Subcutaneous abdominal adipose tissue (tissue), 5 donors: ENCODE results near the gene SLC1A1.
"Not testable (repeated sequence)": the region's sequence is repeated elsewhere in the genome, so short reads cannot be mapped to it uniquely, and the experiment has no call there.

ENCODE experiments used
- H3K27ac ChIP-seq: one replicate; pipeline ENCODE4 v1.7.0; 2013; ENCODE audit warnings: low read depth, mild to moderate bottlenecking, inconsistent platforms, low read length, moderate library complexity
- H3K27me3 ChIP-seq, 5 donors: one replicate each; pipeline ENCODE4 v1.7.0; 2013; ENCODE audit warnings: low read length in 5 of 5, inconsistent platforms in 1 of 5; ENCODE audit not compliant: control insufficient read depth in 5 of 5, insufficient read depth in 4 of 5
- H3K36me3 ChIP-seq, 5 donors: one replicate each; pipeline ENCODE4 v1.7.0; 2013; ENCODE audit warnings: low read length in 5 of 5; ENCODE audit not compliant: control insufficient read depth in 5 of 5, insufficient read depth in 5 of 5
- H3K4me1 ChIP-seq, 5 donors: one replicate each; pipeline ENCODE4 v1.7.0; 2013; ENCODE audit warnings: low read length in 5 of 5, mild to moderate bottlenecking in 3 of 5, moderate library complexity in 1 of 5; ENCODE audit not compliant: control insufficient read depth in 5 of 5, insufficient read depth in 5 of 5
- H3K4me3 ChIP-seq, 5 donors: one replicate each; pipeline ENCODE4 v1.7.0; 2013; ENCODE audit warnings: low read length in 5 of 5, low read depth in 1 of 5
- H3K9ac ChIP-seq, 5 donors: one replicate each; pipeline ENCODE4 v1.7.0; 2013; ENCODE audit warnings: low read length in 5 of 5, mild to moderate bottlenecking in 4 of 5, moderate library complexity in 3 of 5
- H3K9me3 ChIP-seq, 5 donors: one replicate each; pipeline ENCODE4 v1.7.0; 2013; ENCODE audit warnings: low read length in 5 of 5; ENCODE audit not compliant: control insufficient read depth in 5 of 5
- donor health status: healthy.
- donor health status: healthy.
- donor health status: healthy.
- donor health status: healthy.
- donor health status: healthy.

SLC1A1 gene

DNA sequence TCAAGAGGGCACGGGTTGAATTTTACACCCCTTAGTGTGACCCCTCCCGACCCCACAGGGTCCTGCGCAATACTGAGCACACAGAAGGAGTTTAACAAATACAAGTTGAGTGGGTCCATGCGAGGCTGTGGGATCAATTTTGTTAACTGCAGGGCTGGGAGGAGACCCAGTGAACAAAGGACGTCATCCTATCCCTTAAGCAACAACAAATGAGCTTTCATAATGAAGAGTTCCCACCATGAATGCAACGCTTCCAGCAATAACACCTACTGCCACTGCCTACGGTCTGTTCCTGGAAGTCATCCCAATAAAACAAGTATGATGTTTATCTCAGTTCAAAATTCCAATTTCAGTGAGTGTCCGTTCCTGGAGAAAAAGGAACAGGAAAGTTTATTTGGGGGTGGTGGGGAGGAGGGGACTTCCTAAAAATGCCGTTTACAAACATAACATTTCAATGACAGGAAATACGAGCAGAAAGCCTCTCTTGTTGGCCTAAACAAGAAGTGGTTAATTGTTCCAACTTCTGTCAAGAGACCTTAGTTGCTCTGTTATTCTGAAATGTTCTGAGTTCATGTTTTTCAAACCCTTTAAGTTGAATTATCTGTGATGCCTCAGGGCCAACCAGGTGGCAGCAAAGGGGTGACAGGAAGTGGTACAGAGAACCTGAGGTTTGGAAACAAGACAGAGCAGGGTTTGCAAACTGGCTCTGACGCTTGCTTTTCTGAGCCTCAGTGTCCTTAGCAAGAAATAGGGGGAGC is 106.1 kb downstream of the SLC1A1 start:
- Histone ChIP-seq H3K27ac (peak overlapping the region; percentile 32), H3K9ac (peak overlapping the region in 1 of 5 donors; percentile 12), H3K4me1 (peaks cover 0 to 15% (median under 1%) of the 10 kb centered on the region in 5 donors), H3K9me3 (peaks cover 0 to 3% (median 0%) of the 10 kb centered on the region in 5 donors), H3K27me3 (no peaks in the 10 kb centered on the region), H3K36me3 (no peaks in the 10 kb centered on the region), H3K4me3 (peak overlapping the region in 1 of 5 donors; percentile 7)

DNA sequence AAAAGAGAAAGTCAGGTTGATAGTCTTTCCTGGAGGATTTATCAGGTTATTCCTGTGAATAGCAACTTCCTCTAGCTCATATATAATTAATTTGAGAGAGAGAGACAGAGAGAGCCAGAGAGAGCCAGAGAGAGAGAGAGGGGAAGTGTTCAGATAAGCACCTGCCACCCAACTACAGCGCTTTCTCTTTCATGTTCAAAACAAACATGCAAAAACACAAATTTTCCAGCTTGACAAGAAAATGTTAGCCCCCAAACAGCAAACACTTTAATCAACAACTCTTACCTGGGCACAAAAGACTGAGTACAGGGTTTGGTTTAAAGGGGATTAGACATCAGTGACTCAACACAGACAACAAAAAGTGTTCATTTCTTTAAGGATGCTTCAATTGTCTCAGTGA is 110.1 kb downstream of the SLC1A1 start:
- H3K4me3 ChIP-seq, result no peak overlapping the region
- H3K27ac ChIP-seq, result no peak overlapping the region
- peaks cover 0 to 3% (median 0%) of the 10 kb centered on the region in 5 donors for H3K9me3 ChIP-seq
- no peak overlapping the region for H3K9ac ChIP-seq
- H3K4me1 ChIP-seq, result peaks cover 0 to 14% (median 0%) of the 10 kb centered on the region in 5 donors
- H3K27me3 ChIP-seq, result no peaks in the 10 kb centered on the region
- H3K36me3 ChIP-seq, result no peaks in the 10 kb centered on the region

DNA sequence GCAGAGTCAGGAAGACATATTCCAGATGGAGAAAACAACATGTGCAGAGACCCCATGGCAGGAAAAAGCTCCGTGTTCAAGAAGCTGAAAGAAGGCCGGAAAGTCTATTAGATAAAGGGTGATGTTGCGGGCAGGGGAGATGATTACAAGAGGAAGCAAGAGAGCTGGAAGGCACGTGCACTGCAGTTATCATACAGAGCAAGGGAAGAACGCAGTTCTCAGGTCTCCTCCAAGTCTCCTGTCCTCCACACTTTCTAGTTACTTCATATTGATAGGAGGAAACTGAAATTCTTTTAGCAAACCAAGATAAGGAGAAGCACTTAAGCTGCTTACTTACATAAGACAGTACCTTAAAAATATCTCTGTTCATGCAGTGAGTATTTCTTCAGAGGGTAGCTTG is 113.6 kb downstream of the SLC1A1 start:
- Histone ChIP-seq H3K27ac (no peak overlapping the region), H3K36me3 (no peaks in the 10 kb centered on the region), H3K9me3 (peaks cover 0 to 3% (median 0%) of the 10 kb centered on the region in 5 donors), H3K4me1 (peaks cover 0 to 2% (median 0%) of the 10 kb centered on the region in 5 donors), H3K27me3 (no peaks in the 10 kb centered on the region), H3K9ac (no peak overlapping the region), H3K4me3 (no peak overlapping the region)

DNA sequence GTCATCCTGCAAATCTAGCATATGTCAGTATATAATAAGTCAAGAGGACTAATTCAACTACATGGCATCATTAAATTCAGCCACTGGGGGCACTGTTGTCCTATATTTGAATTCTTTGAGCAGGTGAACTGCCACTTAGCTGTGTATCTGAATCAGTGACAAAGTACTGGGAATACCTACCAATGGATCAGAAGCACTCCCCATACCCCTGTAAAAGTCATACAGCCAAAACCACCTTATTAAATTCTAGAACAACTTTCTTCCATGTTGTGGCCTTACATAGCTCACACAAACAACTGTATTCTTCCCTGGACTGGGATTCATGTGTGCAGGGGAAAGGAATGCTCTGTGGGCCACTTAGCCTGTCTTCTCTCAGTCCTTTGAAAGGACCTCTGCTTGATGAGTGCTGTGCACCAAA is 114.4 kb downstream of the SLC1A1 start:
- Histone ChIP-seq H3K9ac (no peak overlapping the region), H3K27ac (no peak overlapping the region), H3K27me3 (no peaks in the 10 kb centered on the region), H3K4me3 (no peak overlapping the region), H3K36me3 (no peaks in the 10 kb centered on the region), H3K9me3 (no peaks in the 10 kb centered on the region), H3K4me1 (peaks cover 0 to 2% (median 0%) of the 10 kb centered on the region in 5 donors)

DNA sequence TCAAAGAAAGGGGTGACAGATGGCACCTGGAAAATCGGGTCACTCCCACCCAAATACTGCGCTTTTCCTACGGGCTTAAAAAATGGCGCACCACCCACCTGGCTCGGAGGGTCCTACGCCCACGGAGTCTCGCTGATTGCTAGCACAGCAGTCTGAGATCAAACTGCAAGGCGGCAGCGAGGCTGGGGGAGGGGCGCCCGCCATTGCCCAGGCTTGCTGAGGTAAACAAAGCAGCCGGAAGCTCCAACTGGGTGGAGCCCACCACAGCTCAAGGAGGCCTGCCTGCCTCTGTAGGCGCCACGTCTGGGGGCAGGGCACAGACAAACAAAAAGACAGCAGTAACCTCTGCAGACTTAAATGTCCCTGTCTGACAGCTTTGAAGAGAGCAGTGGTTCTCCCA is 115.8 kb downstream of the SLC1A1 start:
- H3K36me3 ChIP-seq, H3K9ac ChIP-seq, H3K9me3 ChIP-seq, H3K27me3 ChIP-seq, H3K27ac ChIP-seq, H3K4me1 ChIP-seq, H3K4me3 ChIP-seq: not testable (repeated sequence)

DNA sequence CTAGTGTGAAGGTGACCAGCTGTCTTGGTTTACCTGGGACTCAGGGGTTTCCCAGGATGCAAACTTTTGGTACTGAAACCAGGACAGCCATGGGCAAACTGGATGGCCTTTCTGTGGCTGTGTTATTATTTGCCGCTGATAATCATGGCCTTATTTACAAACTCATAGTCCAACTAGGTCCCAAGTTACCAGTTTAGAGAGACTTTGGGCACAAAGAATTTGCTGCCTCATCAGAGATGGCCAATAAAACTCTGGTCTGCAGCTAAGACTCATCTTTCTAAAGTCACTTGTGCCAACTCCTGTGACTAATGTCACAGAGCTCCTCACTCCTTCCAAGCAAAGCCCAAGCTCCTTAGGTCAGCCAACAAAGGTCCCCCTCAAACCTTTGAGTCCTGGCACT is 124.4 kb downstream of the SLC1A1 start:
- H3K9me3 ChIP-seq, result no peaks in the 10 kb centered on the region
- H3K9ac ChIP-seq, result no peak overlapping the region

DNA sequence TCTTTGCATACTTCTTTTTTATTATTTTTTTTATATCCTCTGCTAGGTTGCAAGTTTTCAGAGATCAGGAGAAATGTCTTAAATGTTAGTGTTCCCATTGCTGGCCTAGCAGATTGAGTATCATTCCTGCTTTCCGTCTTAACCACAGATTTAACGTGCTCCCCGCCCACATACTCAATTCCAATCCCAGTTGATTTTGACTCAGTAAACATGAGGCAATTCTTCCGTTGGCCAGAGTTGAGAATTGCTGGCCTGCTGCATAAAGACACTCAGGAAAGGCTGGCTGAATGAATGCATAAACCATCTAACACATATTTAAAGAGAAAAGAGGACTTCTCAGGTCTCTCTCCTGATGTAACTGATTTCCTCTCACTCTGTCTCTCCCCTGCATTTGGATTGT is 125.0 kb downstream of the SLC1A1 start:
- no peaks in the 10 kb centered on the region for H3K9me3 ChIP-seq
- H3K36me3 ChIP-seq, result no peaks in the 10 kb centered on the region
- H3K9ac ChIP-seq, result no peak overlapping the region
- no peaks in the 10 kb centered on the region for H3K27me3 ChIP-seq
- no peak overlapping the region for H3K4me3 ChIP-seq
- H3K27ac ChIP-seq, result no peak overlapping the region
- peaks cover 0 to 5% (median 0%) of the 10 kb centered on the region in 5 donors for H3K4me1 ChIP-seq

More for the DNA sequence above, 124.4 kb downstream of the SLC1A1 start:
- Histone ChIP-seq H3K36me3 (no peaks in the 10 kb centered on the region), H3K27ac (no peak overlapping the region), H3K4me1 (peaks cover 0 to 5% (median 0%) of the 10 kb centered on the region in 5 donors), H3K4me3 (no peak overlapping the region), H3K27me3 (no peaks in the 10 kb centered on the region)

DNA sequence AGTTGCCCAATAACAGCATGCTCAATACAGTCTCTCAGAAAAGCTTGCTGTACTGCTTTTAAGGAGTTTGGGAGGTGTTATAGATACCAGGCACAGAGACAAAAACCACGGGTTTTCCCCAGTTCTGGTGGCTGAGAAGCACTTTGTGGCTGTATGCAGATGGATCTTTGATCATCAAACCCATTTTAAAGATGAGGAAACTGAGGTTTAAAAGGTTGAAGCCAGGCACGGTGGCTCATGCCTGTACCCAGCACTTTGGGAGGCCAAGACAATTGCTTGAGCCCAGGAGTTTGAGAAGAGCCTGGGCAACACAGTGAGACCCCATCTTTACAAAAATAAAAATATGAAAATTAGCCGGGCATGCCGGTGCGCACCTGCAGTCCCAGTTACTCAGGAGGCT is 125.5 kb downstream of the SLC1A1 start:
- H3K4me3 ChIP-seq, result no peak overlapping the region
- no peaks in the 10 kb centered on the region for H3K9me3 ChIP-seq
- H3K36me3 ChIP-seq, result no peaks in the 10 kb centered on the region
- H3K27ac ChIP-seq, result no peak overlapping the region
- no peak overlapping the region for H3K9ac ChIP-seq
- H3K4me1 ChIP-seq, result peaks cover 0 to 5% (median 0%) of the 10 kb centered on the region in 5 donors
- H3K27me3 ChIP-seq, result no peaks in the 10 kb centered on the region

DNA sequence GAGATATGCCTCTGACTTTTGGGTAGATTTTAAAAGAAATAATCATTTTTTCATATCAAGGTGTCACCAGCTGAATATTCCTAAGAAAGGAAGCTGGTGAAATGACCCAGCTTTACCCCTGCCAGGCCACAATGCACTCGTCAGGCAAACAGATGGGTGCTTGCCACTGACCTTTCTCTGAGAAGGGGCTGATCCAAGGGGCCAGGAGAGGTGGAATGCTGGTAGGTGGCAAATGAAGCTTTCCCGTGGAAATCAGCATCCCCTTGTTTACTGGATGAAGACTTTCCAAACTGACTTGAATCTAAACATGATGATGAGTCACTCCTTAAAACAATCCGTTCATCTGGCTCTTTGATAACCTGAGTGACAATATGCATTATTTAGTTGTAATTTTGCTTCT is 127.5 kb downstream of the SLC1A1 start:
- no peak overlapping the region for H3K4me3 ChIP-seq
- no peak overlapping the region for H3K27ac ChIP-seq
- H3K9me3 ChIP-seq, result no peaks in the 10 kb centered on the region
- H3K4me1 ChIP-seq, result peaks cover 0 to 5% (median 0%) of the 10 kb centered on the region in 5 donors
- no peaks in the 10 kb centered on the region for H3K27me3 ChIP-seq
- no peaks in the 10 kb centered on the region for H3K36me3 ChIP-seq
- no peak overlapping the region for H3K9ac ChIP-seq

DNA sequence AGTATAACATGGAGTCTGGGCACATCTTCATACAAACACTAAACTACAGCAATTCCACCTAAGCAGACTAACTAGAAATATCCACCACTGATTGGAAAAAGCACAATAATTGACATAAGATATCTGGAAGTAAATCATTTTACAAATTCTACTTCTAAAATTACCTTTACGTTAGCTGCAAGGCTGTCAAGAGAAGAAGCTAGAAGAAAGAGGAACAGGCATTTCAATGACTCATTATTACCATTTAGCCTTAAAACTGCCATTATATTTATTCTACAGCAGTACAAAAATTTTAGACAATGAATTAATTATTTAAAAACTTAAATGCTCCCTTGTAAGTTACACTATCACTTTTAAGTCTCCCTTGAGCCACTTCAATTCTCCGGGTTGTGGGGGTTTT is 128.4 kb downstream of the SLC1A1 start:
- H3K9me3 ChIP-seq, result no peaks in the 10 kb centered on the region
- no peak overlapping the region for H3K9ac ChIP-seq
- H3K27me3 ChIP-seq, result no peaks in the 10 kb centered on the region
- no peak overlapping the region for H3K4me3 ChIP-seq
- peaks cover 0 to 5% (median 0%) of the 10 kb centered on the region in 5 donors for H3K4me1 ChIP-seq
- no peaks in the 10 kb centered on the region for H3K36me3 ChIP-seq
- no peak overlapping the region for H3K27ac ChIP-seq
